GM23338 (cell line): ENCODE results near the gene FUCA1. TPM values are rescaled to one million over a fixed set of nuclear protein-coding genes. Genes with fewer than 3 reads are reported as not detected.

ENCODE experiments used
- ATAC-seq: fragments of 200-7000 bp; cut with Tn5 transposase; 3 replicates; pipeline ENCODE4 v1.9.1; 2020
- DNase-seq: peaks from one replicate; pipeline ENCODE4 v3.0.0-alpha.2; 2015; ENCODE audit warnings: low spot score
- H2AFZ ChIP-seq: fragments of 200-600 bp; sonication (generic); 2 replicates; pipeline ENCODE4 v1.8.0; 2016; ENCODE audit warnings: antibody characterized with exemption, mild to moderate bottlenecking, moderate library complexity
- H3F3A ChIP-seq: fragments of 200-600 bp; sonication (generic); replicated peaks from 2 replicates; pipeline ENCODE4 v1.8.0; 2017; ENCODE audit warnings: antibody characterized with exemption, mixed run types, low read depth
- H3K27ac ChIP-seq: fragments of 200-600 bp; sonication (generic); 2 replicates; pipeline ENCODE4 v1.6.1; 2016; ENCODE audit warnings: low read depth
- H3K27me3 ChIP-seq: fragments of 200-600 bp; sonication (generic); 2 replicates; pipeline ENCODE4 v1.8.0; 2016; ENCODE audit warnings: mild to moderate bottlenecking, mixed run types, moderate library complexity; ENCODE audit not compliant: insufficient read depth
- H3K36me3 ChIP-seq: fragments of 200-600 bp; sonication (generic); 2 replicates; pipeline ENCODE4 v1.8.0; 2016; ENCODE audit warnings: mild to moderate bottlenecking; ENCODE audit not compliant: insufficient read depth
- H3K4me1 ChIP-seq: fragments of 200-600 bp; sonication (generic); 2 replicates; pipeline ENCODE4 v1.8.0; 2016; ENCODE audit warnings: mild to moderate bottlenecking, moderate library complexity; ENCODE audit not compliant: insufficient read depth
- H3K4me2 ChIP-seq: fragments of 200-600 bp; sonication (generic); 2 replicates; pipeline ENCODE4 v1.7.1; 2017; ENCODE audit warnings: mixed run types
- H3K4me3 ChIP-seq: fragments of 200-600 bp; sonication (generic); 2 replicates; pipeline ENCODE4 v1.6.1; 2016; ENCODE audit warnings: mixed run types
- H3K79me2 ChIP-seq: fragments of 200-600 bp; sonication (generic); replicated peaks from 2 replicates; pipeline ENCODE4 v1.8.0; 2017; ENCODE audit warnings: mild to moderate bottlenecking; ENCODE audit not compliant: insufficient read depth
- H3K9me2 ChIP-seq: fragments of 200-600 bp; sonication (generic); 2 replicates; pipeline ENCODE4 v1.8.0; 2017; ENCODE audit not compliant: insufficient read depth
- H4K20me1 ChIP-seq: fragments of 200-600 bp; sonication (generic); replicated peaks from 2 replicates; pipeline ENCODE4 v1.8.0; 2017; ENCODE audit warnings: mild to moderate bottlenecking; ENCODE audit not compliant: insufficient read depth
- H3K27ac Mint-ChIP-seq: 2 replicates; pipeline ENCODE4 v1.8.0; 2020; ENCODE audit warnings: inconsistent platforms, mild to moderate bottlenecking, moderate library complexity, mixed read lengths
- H3K27me3 Mint-ChIP-seq: 3 replicates; pipeline ENCODE4 v1.8.0; 2022; ENCODE audit warnings: low read depth, mild to moderate bottlenecking, moderate library complexity, mixed read lengths, inconsistent platforms; ENCODE audit not compliant: insufficient read depth, poor library complexity
- H3K36me3 Mint-ChIP-seq: 3 replicates; pipeline ENCODE4 v1.8.0; 2021; ENCODE audit warnings: low read depth, mild to moderate bottlenecking, inconsistent platforms, moderate library complexity, mixed read lengths
- H3K4me1 Mint-ChIP-seq: 3 replicates; pipeline ENCODE4 v1.8.0; 2020; ENCODE audit warnings: mild to moderate bottlenecking, inconsistent platforms, mixed read lengths
- H3K4me3 Mint-ChIP-seq: 3 replicates; pipeline ENCODE4 v1.8.0; 2021; ENCODE audit warnings: moderate library complexity, mild to moderate bottlenecking, inconsistent platforms, mixed read lengths
- H3K9me3 Mint-ChIP-seq: 3 replicates; pipeline ENCODE4 v1.8.0; 2020; ENCODE audit warnings: moderate library complexity, mild to moderate bottlenecking, inconsistent platforms, mixed read lengths
- CREB1 ChIP-seq: fragments of 250-450 bp; sonication (Bioruptor Pico); IDR thresholded peaks from 2 replicates; pipeline ENCODE4 v1.5.0; 2020; ENCODE audit warnings: low read depth, mild to moderate bottlenecking, moderate library complexity
- EZH2 ChIP-seq: fragments of 200-600 bp; sonication (generic); IDR thresholded peaks from one replicate; pipeline ENCODE4 v1.8.0; 2017; ENCODE audit warnings: antibody characterized with exemption, mild to moderate bottlenecking, low read depth; ENCODE audit not compliant: unreplicated experiment
- EZH2phosphoT487 ChIP-seq: fragments of 200-600 bp; sonication (generic); IDR thresholded peaks from one replicate; pipeline ENCODE4 v1.8.1; 2018; ENCODE audit warnings: antibody characterized with exemption; ENCODE audit not compliant: unreplicated experiment
- JUNB ChIP-seq: IDR thresholded peaks from one replicate; pipeline ENCODE4 v1.6.1; 2016; ENCODE audit warnings: antibody characterized with exemption; ENCODE audit not compliant: unreplicated experiment
- NANOG ChIP-seq: IDR thresholded peaks from 2 replicates; pipeline ENCODE4 v1.6.1; 2016; ENCODE audit warnings: antibody characterized with exemption, borderline replicate concordance
- POLR2AphosphoS5 ChIP-seq: IDR thresholded peaks from 2 replicates; pipeline ENCODE4 v1.6.1; 2016; ENCODE audit warnings: antibody characterized with exemption, low read depth
- STAT1 ChIP-seq: IDR thresholded peaks from one replicate; pipeline ENCODE4 v1.6.1; 2016; ENCODE audit warnings: antibody characterized with exemption; ENCODE audit not compliant: unreplicated experiment
- ZNF114 ChIP-seq: fragments of 250-450 bp; sonication (Bioruptor Pico); IDR thresholded peaks from 2 replicates; pipeline ENCODE4 v1.5.0; 2020; ENCODE audit warnings: mild to moderate bottlenecking, moderate library complexity
- ZNF331 ChIP-seq: fragments of 250-450 bp; sonication (Bioruptor Pico); IDR thresholded peaks from 2 replicates; pipeline ENCODE4 v1.5.0; 2020; ENCODE audit warnings: low read depth, mild to moderate bottlenecking, moderate library complexity
- polyA plus RNA-seq: library from polyadenylated mRNA; unstranded; fragments of >200 nt; fragmentation: Nextera tagmentation; extraction: Ambion mirVana; gene quantifications from 2 replicates; pipeline ENCODE4 v1.2.1, GENCODE V29; 2016
- total RNA-seq: library from RNA; depleted of rRNA; stranded (reverse); fragments of >200 nt; shearing (Covaris generic); gene quantifications from 2 replicates; pipeline ENCODE4 v1.2.3, GENCODE V29; 2014
- TF ChIP-seq, protein P1 (sequence below), 2 experiments: fragments of 200-600 bp in 1 of 2; sonication (generic) in 1 of 2; conservative IDR thresholded peaks; 2 replicates each; pipeline versions ENCODE4 v1.5.1 to v1.6.1; 2016 to 2017; ENCODE audit warnings: antibody characterized with exemption in 2 of 2, low read depth in 2 of 2, mild to moderate bottlenecking in 2 of 2, moderate library complexity in 1 of 2
- TF ChIP-seq, protein P2 (sequence below): fragments of 250-450 bp; sonication (Bioruptor Pico); IDR thresholded peaks from 2 replicates; pipeline ENCODE4 v1.5.0; 2020; ENCODE audit warnings: mild to moderate bottlenecking, moderate library complexity
- TF ChIP-seq, protein P3 (sequence below): IDR thresholded peaks from one replicate; pipeline ENCODE4 v1.6.1; 2018; ENCODE audit warnings: antibody characterized with exemption; ENCODE audit not compliant: unreplicated experiment
- TF ChIP-seq, protein P4 (sequence below): IDR thresholded peaks from 2 replicates; pipeline ENCODE4 v1.6.1; 2016; ENCODE audit warnings: antibody characterized with exemption

Gene FUCA1
- total and polyA plus RNA-seq, 2 experiments from 2014 or later, result 4.4 to 8.5 TPM

DNA sequence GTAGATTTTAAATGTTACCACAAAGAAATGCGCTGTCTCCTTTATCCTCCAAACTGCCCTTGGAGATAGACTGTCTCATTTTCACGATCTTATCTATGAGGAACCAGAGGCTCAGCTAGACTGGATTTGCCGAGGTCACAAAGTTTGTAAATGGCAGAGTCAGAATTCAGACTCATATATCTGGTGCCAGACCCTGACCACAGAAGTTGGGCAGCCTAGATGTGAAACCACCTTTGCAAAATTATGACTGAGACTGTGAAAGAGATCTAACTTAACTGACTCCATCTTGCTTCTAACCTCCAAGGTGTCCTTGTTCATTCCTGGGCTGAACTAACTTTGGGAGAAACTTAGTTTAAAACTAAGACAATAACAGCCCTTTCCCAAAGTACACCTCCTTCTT is 31.0 kb upstream of the FUCA1 start:
- TF ChIP-seq CREB1 (no peak), JUNB (no peak), ZNF331 (no peak), EZH2 (no peak), EZH2phosphoT487 (no peak), STAT1 (no peak), ZNF114 (CRISPR knock-in tag) (no peak), POLR2AphosphoS5 (no peak), NANOG (no peak)
- TF ChIP-seq, protein P1, sequence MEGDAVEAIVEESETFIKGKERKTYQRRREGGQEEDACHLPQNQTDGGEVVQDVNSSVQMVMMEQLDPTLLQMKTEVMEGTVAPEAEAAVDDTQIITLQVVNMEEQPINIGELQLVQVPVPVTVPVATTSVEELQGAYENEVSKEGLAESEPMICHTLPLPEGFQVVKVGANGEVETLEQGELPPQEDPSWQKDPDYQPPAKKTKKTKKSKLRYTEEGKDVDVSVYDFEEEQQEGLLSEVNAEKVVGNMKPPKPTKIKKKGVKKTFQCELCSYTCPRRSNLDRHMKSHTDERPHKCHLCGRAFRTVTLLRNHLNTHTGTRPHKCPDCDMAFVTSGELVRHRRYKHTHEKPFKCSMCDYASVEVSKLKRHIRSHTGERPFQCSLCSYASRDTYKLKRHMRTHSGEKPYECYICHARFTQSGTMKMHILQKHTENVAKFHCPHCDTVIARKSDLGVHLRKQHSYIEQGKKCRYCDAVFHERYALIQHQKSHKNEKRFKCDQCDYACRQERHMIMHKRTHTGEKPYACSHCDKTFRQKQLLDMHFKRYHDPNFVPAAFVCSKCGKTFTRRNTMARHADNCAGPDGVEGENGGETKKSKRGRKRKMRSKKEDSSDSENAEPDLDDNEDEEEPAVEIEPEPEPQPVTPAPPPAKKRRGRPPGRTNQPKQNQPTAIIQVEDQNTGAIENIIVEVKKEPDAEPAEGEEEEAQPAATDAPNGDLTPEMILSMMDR (conservative IDR thresholded peaks at IDR 0.05; ENCODE audit: low read depth in 2 of 2), result no peak
- TF ChIP-seq, protein P2, sequence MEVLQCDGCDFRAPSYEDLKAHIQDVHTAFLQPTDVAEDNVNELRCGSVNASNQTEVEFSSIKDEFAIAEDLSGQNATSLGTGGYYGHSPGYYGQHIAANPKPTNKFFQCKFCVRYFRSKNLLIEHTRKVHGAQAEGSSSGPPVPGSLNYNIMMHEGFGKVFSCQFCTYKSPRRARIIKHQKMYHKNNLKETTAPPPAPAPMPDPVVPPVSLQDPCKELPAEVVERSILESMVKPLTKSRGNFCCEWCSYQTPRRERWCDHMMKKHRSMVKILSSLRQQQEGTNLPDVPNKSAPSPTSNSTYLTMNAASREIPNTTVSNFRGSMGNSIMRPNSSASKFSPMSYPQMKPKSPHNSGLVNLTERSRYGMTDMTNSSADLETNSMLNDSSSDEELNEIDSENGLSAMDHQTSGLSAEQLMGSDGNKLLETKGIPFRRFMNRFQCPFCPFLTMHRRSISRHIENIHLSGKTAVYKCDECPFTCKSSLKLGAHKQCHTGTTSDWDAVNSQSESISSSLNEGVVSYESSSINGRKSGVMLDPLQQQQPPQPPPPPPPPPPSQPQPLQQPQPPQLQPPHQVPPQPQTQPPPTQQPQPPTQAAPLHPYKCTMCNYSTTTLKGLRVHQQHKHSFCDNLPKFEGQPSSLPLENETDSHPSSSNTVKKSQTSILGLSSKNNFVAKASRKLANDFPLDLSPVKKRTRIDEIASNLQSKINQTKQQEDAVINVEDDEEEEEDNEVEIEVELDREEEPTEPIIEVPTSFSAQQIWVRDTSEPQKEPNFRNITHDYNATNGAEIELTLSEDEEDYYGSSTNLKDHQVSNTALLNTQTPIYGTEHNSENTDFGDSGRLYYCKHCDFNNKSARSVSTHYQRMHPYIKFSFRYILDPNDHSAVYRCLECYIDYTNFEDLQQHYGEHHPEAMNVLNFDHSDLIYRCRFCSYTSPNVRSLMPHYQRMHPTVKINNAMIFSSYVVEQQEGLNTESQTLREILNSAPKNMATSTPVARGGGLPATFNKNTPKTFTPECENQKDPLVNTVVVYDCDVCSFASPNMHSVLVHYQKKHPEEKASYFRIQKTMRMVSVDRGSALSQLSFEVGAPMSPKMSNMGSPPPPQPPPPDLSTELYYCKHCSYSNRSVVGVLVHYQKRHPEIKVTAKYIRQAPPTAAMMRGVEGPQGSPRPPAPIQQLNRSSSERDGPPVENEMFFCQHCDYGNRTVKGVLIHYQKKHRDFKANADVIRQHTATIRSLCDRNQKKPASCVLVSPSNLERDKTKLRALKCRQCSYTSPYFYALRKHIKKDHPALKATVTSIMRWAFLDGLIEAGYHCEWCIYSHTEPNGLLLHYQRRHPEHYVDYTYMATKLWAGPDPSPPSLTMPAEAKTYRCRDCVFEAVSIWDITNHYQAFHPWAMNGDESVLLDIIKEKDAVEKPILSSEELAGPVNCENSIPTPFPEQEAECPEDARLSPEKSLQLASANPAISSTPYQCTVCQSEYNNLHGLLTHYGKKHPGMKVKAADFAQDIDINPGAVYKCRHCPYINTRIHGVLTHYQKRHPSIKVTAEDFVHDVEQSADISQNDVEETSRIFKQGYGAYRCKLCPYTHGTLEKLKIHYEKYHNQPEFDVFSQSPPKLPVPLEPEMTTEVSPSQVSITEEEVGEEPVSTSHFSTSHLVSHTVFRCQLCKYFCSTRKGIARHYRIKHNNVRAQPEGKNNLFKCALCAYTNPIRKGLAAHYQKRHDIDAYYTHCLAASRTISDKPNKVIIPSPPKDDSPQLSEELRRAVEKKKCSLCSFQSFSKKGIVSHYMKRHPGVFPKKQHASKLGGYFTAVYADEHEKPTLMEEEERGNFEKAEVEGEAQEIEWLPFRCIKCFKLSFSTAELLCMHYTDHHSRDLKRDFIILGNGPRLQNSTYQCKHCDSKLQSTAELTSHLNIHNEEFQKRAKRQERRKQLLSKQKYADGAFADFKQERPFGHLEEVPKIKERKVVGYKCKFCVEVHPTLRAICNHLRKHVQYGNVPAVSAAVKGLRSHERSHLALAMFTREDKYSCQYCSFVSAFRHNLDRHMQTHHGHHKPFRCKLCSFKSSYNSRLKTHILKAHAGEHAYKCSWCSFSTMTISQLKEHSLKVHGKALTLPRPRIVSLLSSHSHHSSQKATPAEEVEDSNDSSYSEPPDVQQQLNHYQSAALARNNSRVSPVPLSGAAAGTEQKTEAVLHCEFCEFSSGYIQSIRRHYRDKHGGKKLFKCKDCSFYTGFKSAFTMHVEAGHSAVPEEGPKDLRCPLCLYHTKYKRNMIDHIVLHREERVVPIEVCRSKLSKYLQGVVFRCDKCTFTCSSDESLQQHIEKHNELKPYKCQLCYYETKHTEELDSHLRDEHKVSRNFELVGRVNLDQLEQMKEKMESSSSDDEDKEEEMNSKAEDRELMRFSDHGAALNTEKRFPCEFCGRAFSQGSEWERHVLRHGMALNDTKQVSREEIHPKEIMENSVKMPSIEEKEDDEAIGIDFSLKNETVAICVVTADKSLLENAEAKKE (CRISPR knock-in tag), result no peak
- TF ChIP-seq, protein P3, sequence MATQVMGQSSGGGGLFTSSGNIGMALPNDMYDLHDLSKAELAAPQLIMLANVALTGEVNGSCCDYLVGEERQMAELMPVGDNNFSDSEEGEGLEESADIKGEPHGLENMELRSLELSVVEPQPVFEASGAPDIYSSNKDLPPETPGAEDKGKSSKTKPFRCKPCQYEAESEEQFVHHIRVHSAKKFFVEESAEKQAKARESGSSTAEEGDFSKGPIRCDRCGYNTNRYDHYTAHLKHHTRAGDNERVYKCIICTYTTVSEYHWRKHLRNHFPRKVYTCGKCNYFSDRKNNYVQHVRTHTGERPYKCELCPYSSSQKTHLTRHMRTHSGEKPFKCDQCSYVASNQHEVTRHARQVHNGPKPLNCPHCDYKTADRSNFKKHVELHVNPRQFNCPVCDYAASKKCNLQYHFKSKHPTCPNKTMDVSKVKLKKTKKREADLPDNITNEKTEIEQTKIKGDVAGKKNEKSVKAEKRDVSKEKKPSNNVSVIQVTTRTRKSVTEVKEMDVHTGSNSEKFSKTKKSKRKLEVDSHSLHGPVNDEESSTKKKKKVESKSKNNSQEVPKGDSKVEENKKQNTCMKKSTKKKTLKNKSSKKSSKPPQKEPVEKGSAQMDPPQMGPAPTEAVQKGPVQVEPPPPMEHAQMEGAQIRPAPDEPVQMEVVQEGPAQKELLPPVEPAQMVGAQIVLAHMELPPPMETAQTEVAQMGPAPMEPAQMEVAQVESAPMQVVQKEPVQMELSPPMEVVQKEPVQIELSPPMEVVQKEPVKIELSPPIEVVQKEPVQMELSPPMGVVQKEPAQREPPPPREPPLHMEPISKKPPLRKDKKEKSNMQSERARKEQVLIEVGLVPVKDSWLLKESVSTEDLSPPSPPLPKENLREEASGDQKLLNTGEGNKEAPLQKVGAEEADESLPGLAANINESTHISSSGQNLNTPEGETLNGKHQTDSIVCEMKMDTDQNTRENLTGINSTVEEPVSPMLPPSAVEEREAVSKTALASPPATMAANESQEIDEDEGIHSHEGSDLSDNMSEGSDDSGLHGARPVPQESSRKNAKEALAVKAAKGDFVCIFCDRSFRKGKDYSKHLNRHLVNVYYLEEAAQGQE, result no peak
- TF ChIP-seq, protein P4, sequence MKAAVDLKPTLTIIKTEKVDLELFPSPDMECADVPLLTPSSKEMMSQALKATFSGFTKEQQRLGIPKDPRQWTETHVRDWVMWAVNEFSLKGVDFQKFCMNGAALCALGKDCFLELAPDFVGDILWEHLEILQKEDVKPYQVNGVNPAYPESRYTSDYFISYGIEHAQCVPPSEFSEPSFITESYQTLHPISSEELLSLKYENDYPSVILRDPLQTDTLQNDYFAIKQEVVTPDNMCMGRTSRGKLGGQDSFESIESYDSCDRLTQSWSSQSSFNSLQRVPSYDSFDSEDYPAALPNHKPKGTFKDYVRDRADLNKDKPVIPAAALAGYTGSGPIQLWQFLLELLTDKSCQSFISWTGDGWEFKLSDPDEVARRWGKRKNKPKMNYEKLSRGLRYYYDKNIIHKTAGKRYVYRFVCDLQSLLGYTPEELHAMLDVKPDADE, result no peak
- no peak overlapping the region for H3K27ac ChIP-seq
- ATAC-seq (no peak), DNase-seq (no peak)
- H3K4me1 Mint-ChIP-seq, result peaks cover 21% of the 10 kb centered on the region
- H3K4me2 ChIP-seq, result no peak overlapping the region
- H3K4me3 ChIP-seq, result no peak overlapping the region
- H3K27me3 Mint-ChIP-seq, result peaks cover 26% of the 10 kb centered on the region
- no peak overlapping the region for H3K4me3 Mint-ChIP-seq
- no peaks in the 10 kb centered on the region for H3K9me3 Mint-ChIP-seq
- no peaks in the 10 kb centered on the region for H3K36me3 Mint-ChIP-seq
- peaks cover 11% of the 10 kb centered on the region for H3K4me1 ChIP-seq
- no peaks in the 10 kb centered on the region for H3K79me2 ChIP-seq
- no peak overlapping the region for H3K27ac Mint-ChIP-seq
- H3F3A ChIP-seq, result peaks cover 3% of the 10 kb centered on the region; the same call in 1 of the 2 replicates
- H3K27me3 ChIP-seq, result peaks cover 37% of the 10 kb centered on the region
- no peak overlapping the region for H2AFZ ChIP-seq
- H3K36me3 ChIP-seq, result no peaks in the 10 kb centered on the region
- H3K9me2 ChIP-seq, result no peaks in the 10 kb centered on the region
- H4K20me1 ChIP-seq, result no peaks in the 10 kb centered on the region
